ENCODE results near the gene SCGB1C1.
"Not testable (repeated sequence)": the region's sequence is repeated elsewhere in the genome, so short reads cannot be mapped to it uniquely, and the experiment has no call there.

The SCGB1C1 gene

DNA sequence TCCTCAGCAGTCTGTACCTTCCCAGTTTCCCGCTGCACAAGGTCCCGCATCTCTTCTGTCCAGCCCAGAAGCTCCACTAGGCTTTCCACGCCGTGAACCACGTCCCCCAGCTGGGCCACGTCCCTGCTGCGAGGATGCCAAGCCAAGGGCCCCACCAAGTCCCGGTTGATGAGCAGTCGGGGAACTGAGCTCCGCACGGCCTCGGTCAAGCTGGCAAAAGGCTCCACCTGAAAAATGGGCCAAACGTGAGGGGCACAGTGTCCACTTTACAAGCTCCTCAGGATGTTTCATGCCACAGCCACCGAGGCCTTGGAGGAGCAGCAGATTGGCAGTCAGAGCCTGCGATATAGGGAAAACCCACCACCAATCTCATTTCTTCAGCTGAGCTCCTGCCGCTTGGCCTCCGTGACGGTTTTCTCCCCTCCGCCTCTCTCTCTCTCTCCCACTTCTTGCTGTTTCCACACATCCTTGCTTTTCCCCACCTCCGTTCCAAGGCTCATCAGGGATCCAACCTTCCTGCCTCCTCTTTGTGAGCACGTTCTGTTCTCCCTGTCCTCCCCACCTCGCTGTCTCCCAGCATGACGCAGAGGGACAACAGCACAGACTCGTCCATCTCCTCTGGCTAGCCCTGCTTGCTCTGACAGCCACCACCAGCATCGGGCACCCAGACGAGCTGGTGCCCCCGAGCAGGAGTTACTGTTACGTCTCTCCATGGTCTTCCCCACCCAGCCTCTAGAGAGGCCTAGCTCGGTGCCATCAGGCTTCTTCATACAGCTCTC, 26.1 kb downstream of the SCGB1C1 start:
- DNase-seq: no peak

DNA sequence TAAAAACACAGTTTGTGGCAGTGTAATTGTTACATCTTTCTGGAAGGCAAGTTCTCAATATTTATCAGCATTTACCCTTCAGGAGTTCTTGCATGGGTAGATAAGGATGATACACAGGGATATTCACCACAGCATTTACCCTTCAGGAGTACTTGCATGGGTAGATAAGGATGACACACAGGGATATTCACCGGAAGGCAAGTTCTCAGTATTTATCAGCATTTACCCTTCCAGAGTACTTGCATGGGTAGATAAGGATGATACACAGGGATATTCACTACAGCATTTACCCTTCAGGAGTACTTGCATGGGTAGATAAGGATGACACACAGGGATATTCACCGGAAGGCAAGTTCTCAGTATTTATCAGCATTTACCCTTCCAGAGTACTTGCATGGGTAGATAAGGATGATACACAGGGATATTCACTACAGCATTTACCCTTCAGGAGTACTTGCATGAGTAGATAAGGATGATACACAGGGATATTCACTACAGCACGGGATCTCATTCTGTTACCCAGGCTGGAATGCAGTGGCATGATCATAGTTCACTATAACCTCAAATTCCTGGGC, 27.9 kb downstream of the SCGB1C1 start:
- not testable (repeated sequence) for DNase-seq

DNA sequence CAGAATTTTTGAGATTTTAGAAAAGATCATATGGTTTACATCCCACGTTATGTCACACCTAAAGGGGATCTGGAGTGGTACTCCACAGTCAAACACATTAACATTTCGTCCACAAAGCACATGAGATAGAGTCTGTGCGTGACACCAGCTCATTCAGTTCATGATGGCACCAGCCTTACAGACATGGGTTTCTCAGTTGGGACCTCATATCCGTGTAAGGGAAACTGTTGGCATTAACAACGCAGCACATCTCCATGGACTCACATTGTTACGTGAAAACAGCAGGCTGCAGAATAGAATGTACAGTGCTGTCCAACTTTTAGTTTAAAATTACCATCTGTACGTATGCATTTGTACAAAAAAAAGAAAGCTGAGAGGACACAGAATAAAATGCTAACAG, 28.7 kb downstream of the SCGB1C1 start:
- DNase-seq: no peak

DNA sequence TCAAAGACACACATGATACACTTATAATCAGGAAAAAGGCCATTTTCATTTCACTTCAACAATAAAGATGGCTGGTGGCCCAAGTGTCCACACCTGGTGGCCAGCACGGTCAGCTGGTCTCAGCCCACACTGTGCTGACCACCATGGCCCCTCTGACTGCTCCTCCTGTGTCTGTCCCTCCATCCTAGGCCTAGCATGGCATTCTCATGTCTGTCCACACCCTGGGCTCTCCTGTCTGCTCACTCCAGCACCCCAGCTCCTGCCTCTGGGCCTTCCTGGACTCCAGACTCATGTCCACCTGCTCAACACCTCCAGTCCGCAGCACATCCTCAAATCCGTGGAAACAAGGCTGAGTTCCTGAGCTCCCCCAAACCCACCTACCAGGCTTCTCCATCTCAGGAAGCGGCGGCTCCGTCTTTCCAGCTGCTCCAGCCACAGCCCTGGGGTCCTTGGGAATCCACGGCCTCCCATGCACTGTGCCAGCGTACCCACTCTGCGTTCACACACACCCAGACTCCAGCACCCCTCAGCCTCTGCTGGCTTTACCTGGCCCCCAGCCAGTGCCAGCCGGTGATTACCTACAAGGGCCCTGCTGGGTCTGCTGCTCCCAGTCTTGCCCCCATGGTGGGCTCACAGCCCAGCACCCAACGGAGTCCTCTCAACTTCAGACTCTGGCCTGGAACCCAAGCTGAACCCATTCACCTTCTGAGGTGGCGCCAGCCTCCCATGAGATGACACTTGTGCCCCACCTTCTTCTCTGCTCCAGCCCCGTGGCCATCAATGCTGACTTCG, 29.3 kb downstream of the SCGB1C1 start:
- DNase-seq: no peak

DNA sequence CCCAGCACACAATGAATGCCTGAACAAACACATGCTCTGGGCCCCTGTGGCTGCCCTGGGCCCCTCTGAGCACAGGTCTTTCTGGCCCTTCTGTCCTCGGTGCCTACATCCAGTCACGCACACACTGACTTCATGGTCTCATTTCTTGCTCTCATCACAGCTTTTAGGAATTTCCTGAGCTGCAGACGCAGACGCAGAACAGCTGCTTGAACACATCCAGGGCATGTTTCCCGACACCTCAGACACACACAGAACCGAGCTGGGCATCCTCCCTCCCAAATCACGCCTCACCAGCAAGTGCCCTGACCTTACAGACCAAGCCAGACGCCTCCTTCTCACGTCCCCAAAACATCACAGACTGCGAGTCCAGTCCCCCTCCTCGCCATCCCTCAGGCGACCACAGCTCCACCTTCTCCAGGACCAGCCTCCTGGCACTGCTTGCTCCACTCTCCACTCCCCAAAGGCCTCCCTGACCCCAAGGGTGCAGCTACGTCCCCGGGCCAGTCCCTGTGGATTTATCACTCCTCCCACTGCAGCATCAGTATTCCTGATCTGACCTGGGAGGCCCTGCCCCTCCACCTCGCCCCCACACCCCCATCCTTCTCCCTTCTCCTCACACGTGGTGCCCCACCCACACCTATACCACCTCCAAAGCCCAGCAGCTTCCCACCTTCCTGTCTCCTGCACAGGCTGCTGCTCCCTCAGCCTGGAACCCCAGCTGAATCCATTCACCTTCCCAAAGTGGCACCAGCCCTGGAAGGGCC, 30.3 kb downstream of the SCGB1C1 start:
- no peak for DNase-seq

DNA sequence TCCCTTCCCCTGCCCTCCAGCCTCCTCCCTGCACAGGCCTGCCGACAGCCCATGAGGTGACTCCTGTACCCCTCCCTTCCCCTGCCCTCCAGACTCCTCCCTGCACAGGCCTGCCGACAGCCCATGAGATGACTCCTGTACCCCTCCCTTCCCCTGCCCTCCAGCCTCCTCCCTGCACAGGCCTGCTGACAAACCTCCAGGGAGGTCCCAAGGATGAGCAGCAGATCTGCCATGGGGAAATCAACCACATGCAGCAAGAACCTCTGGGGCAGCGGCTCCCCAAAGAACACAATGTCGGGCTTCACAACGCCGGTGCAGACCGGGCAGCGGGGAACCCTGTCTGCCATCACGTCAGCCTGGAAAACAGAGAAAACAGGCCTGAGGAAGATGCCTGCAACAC, 31.0 kb downstream of the SCGB1C1 start:
- no peak for DNase-seq

DNA sequence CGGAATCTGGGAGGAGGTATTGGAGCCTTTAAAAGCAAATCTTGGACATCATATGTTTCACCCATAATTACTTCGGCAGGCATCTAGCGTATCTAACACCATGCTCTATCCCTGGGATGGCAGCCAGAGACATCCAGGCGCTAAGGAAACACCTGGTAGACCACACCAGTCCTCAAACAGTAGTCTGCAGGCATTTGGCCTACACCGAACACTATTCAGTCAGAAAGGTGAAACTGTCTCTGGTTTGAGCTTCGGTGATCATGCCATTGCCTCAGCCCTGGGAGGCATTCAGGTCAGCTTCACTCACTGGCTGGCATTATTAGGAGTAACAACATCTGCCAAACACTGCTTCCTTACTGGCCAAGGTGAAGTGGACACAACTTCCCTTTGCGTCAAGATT, 31.5 kb downstream of the SCGB1C1 start:
- DNase-seq: no peak

DNA sequence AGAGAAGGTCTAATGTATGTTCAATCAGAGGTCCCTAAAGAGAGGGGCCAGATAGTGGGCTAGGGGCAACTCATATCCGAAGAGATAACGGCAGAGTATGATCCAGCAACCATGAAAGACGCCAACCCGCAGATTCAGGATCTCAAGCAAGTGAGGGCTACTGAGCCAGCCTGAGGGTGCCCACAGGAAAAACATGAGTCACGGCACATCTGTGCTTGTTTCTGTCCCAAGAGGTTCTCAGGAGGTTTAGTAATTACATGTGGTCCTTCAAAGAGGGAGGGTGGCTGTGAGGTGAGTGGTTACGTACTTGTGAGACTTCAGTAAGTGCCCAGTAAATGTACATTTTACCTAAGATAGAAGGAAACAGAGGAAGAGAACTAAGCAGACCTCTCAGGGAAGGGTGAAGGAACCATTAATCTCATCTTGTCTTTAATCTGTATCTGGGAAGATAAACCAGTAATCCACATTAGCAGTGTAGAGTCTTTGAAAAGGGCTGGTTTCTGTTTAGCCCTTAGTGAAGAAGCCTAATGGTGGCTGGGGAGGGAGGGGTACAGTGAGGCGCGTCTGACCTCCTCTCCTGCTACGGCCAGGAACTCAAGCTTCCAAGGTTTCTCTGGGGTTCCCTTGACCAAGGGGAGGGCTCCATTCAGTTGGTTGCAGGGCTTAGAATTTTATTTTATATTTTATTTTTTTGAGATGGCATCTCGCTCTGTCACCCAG, 33.0 kb downstream of the SCGB1C1 start:
- DNase-seq: no peak

DNA sequence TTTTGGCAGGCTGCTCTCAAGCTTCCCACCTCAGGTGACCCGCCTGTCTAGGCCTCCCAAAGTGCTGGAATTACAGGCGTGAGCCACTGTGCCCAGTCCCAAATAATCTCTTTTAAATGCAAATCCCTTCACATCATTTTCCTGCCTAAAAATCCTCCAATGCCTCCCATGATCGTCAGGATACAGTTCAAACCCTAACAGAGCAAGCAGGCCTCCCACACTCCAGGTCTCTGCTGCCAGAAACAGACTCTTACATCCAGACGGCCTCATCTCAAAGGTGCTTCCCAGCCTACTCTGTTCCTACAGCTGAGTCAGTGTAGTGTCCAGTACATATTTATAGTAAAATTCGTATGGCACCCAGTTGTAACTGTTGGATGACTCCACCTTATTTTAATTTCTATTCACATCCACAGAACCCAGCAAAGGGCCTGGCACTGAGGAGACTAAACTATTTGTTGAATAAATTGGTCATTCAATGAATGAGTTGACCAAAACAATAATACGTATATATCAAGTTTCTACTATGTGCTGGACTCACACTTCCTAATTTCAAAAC, 35.0 kb downstream of the SCGB1C1 start:
- no peak for DNase-seq

DNA sequence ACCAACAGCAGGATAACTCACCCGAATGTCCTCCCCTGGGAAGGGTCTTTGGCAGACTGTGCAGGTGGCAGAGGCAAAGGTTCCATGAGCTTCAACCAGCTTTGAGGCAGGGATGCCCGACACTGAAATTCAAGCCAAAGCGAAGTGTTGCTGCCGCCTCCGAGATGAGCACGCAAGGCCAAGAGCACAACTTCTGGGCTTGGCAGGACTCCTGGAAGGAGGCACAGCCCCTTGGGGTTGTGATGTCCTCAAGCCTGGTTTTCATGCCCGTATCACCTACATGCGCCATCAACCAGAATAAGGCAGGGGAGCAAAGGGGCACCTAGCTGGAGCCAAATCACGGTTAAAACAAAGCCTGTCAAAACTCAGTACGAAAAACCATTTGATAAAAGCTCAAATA, 37.6 kb downstream of the SCGB1C1 start:
- DNase-seq: no peak

DNA sequence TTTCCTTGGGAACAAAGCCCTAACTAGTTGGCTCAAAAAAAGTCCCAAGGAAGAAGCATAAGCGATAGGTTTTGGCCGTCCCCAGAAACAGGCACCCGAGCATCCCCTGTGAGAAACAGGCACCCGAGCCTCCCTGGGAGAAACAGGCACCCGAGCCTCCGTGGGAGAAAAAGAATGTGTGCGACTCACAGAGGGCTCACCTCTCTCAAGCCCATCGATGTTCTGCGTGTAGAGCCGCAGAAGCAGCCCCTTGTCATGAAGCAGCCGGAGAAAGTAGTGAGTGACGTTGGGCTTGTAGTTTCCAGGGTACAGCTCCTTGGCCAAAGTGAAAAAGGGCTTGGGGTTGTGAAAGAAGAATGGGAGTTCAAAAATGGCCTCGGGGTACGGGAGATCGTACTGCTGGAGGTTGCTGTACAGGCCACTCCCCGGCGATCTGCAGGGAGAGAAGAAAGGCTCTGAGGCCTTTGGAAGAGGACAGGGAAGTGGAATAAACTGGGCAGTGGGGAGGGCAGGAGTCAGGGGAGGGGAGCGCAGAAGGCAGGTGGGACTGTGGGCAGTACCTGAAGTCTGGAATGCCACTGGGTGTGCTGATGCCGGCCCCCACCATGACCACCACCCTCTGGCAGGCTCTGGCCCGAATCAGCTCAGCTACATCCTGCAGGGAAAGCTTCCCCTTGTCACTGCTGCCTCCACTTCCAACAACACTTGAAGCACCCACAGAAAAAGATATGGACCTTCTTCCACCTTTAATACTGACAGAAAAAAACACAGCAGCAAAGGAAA, 40.1 kb downstream of the SCGB1C1 start:
- DNase-seq: no peak

DNA sequence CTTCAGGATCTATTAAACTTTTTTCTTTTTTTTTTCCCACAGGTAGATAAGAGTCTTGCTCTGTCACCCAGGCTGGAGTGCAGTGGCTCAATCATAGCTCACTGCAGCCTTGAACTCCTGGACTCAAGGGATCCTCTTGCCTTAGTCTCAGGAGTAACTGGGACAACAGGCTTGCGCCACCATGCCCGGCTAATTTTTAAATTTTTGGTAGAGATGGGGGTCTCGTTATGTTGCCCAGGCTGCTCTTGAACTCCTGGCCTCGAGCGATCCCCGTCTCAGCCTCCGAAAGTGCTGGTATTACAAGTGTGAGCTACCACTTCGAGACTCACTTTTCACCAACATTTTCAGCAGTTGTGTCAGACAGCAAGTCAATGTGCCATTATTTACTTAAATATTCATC, 42.3 kb downstream of the SCGB1C1 start:
- no peak for DNase-seq

DNA sequence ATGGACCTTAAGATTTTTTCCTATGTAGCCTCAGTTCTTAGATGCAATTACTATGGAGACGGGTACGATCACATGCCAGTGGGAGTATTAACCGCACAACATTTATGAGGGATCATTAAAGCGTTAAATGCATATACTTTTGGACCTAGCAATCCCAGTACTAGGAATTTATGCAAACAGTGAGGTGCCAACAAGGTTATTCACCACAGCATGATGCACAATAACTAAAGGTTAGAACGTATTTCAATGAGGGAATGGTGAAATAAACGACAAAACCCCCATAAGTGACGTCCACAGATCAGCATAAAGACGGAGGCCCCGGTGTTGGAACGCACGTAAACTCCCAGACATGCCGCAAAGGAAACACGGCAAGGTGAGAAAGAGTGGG, 42.7 kb downstream of the SCGB1C1 start:
- peak; percentile 86 for DNase-seq

DNA sequence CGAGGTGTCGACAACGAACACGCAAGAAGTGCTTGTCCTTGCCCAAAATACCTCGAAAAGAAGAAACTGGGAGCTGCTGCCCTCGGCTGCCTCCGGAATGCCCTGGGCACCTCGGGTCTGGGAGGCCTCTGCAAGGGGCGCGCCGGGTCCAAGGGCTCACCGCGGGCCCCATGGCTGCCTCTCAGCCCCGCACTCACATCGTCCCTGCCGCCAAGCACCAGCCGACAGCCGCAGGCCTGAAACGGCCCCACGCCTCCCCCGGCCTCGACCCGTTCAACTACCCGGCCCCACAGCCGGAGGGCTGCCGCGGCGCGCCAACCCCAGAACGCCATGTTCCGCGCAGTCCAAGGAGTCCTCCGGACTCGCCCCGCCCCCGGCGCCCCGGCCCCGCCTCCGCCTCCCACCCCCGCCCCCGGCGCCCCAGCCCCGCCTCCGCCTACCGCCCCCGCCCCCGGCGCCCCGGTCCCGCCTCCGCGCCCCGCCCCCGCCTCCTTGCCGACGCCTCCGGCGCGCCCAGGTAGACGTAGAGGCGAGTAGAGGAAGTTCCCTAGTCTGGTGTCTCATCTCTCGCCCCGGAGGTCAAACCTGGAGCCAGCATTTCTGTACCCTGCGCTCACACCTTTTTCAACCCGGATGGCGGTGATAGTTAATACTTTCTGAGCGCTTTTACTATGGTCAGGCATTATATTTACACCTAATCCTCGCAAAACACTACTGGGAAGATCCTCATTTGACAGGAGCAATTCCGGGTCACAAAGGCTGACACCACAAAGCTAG, 43.3 kb downstream of the SCGB1C1 start, which contains the start of gene SIRT3:
SIRT3 (minus strand) TSS at position 346 of the 777 bp plus-strand sequence; CDS start at position 332, 14 bp downstream.
- DNase-seq: peak; percentile 88

DNA sequence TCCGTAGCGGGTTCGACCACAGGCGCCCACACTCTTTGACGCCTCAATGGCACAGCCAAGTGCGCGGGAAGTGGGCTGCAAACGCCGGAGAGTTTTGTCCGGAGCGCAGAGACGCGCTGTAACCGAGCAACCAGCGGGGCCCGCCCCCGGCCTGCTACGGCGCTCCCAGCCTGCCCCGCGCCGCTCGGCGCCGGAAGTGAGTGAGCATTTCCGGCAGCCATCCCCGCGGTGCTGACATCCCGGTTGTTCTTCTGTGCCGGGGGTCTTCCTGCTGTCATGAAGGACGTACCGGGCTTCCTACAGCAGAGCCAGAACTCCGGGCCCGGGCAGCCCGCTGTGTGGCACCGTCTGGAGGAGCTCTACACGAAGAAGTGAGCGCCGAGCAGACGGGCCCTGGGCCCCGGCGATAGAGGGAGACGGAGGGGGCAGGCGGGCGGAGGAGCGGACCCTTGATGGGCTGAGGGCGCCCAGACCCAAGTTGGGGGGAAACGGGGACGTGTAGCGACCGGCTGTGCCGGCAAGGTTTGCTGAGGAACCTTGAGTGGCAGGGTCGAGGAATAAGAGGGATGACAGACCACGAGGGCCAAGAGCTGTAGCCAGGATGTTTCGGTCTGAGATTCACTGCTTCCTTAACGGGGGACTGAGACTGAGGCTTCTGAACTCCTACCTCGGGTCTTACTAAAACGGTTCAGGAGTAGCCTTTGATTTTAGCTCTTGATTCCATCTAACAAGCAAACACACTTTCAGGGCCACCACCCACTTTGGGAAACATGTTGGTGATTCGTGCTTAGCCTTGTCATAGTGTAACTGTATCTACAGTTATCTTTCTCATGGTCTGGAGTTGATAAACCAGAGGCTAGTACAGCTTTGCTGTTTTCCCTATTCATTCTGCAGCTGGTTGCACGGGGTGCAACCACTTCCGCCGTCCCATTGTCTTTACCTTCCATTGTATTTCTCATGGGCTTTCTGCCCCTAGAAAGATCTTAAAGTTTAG, 44.2 kb downstream of the SCGB1C1 start, which contains the start of gene PSMD13:
PSMD13 (plus strand) TSS at position 203 of the 994 bp plus-strand sequence; CDS start at position 277, 74 bp downstream.
- peak; percentile 86 for DNase-seq

DNA sequence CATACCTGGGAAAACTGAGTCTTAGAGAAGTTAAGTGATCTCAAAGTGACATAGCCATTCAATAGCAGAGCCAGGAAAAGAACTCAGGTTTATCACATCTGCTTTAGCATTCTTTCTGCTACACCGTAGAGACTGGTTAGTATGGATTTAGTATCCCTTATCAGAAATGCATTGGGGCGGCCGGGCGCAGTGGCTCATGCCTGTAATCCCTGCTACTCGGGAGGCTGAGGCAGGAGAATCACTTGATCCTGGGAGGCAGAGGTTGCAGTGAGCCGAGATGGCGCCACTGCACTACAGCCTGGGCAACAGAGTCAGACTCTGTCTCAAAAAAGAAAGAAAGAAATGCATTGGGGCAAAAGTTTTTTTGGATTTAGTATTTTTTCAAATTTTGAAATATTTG, 45.5 kb downstream of the SCGB1C1 start:
- not testable (repeated sequence) for DNase-seq

DNA sequence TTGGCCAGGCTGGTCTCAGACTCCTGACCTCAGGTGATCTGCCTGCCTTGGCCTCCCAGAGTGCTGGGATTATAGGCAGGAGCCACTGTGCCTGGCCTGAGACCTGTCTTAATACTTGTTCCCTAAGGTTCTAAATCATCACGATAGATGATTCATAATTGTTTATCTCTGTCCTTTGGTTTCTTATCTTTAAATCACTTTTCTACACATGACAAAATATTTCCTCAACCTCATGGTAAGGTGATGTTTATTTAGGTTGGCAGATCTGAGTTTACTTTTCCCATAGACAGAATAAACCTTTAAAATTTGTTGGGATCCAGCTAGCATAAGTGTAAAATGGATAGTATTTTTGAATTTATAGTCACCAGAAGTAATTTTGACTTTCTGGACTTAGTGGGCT, 47.4 kb downstream of the SCGB1C1 start:
- no peak for DNase-seq

DNA sequence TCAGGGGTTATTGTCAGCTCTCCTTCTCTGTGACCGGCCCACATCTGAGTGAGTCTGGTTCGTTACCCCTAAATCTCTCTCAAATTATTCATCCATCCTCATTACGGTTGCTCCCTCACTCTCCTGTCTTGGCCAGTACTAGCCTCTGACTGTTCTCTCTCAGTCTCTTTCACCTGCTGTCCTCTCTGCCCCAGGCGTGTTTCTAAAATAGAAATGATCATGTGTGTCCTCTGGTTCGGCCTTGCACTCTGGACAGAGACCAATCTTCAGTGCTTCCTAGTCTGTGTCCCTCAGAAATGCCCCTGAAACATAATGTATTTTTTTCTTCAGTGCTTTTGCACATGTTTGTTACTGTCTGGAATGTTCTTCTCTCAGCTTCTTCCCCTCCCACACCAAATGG, 48.8 kb downstream of the SCGB1C1 start:
- no peak for DNase-seq

Measured in central memory CD4-positive, alpha-beta T cell (primary cell).